ENCODE measurements around the gene ATP8A1.
A peak's percentile ranks its signal among the peaks of the same experiment; 100 is the strongest.

The ATP8A1 gene

GRCh38 chr4:42646999-42647541 lies 9.8 kb downstream of the ATP8A1 start:
- DNase-seq: no peak

DNA sequence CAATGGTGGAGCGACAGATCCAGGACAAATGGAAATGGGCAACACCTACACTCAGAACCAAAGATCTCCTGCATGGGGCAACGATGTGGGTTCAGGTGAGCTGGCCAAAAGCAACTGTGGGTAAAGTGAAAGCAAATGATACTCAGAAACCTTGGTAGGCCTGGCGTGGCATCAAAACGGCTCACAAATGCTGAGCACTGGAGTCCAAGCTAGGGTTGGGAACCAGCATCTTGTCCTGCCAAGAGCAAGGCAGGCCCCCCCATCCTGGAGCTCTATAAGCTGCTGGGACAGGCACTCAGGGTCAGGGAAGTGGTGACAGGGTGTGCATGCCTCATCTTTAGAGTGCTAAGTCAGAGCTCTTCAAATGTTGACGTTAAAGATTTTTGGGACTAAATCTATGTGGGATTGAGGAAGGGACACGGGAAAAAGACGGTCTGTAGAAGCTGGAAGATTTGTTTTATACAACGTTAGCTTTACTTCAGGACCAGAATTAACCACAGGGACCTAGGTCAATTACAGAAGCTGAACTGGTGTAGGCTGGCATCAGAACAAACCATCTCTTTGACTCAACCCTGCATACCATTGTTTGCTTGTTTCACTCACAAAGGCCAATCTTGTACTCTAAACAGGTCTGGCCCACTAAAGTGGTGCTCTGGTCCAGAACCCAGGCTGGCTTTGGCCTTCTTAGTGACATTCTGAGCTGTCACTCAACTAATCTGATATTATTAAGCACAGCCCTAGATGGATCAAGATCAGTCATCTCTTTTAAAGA lies 10.7 kb downstream of the ATP8A1 start:
- no peak for DNase-seq

- no peak for DNase-seq
Observed at GRCh38 chr4:42644897-42645296, 12.0 kb downstream of the ATP8A1 start.

DNA sequence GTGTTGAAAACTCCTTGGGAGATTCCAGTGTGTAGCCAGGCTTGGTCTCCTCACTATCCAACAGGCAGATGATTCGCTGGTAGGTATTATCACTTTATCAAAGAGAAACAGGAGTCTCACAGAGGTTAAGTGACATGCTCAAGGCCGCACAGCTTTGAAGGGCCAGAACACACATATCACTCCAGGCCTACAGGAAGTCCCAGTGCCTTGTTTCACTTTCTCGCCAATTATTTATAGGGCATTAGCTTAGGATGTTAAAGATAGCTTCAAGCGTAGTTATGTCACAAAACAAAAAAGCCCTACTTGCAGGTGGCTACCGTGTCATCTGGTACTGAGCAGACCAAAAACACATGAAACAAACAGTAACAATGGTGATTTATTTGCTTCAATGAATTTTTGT lies 13.2 kb downstream of the ATP8A1 start:
- DNase-seq: no peak

DNA sequence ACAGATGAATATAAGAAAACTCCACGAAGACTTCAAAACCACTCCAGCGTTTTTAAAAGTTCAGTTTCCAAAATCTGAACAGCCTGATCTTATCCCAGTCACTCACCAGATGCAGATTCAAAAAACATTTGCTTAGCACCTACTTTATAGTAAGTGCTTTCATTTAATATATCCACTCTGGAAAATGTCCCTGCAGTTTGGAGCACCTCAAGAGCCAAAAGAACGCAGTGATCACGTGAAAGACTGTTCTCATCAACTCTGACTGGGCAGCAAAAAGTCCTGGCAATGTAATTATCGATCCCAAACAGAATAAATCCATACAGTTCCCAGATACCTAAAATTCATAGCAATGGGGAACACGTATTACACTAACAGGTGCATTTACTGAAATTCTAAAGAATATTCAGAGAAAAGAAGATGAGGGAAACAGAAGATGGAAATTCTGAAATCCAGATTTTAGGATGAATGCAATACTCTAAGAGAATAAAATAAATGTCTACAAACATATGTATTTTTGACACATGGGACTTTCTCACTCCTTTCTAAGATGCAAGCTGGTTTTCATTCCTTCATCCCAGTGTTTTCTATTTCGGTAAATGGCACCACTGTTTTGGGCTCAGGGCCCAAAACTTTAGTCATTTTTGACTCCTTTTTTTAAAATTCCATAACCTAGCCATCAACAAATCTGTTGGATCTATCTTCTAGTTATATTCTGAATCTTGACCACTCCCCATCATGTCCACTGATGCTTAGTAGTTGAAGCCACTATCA lies 13.9 kb downstream of the ATP8A1 start:
- no peak for DNase-seq

DNA sequence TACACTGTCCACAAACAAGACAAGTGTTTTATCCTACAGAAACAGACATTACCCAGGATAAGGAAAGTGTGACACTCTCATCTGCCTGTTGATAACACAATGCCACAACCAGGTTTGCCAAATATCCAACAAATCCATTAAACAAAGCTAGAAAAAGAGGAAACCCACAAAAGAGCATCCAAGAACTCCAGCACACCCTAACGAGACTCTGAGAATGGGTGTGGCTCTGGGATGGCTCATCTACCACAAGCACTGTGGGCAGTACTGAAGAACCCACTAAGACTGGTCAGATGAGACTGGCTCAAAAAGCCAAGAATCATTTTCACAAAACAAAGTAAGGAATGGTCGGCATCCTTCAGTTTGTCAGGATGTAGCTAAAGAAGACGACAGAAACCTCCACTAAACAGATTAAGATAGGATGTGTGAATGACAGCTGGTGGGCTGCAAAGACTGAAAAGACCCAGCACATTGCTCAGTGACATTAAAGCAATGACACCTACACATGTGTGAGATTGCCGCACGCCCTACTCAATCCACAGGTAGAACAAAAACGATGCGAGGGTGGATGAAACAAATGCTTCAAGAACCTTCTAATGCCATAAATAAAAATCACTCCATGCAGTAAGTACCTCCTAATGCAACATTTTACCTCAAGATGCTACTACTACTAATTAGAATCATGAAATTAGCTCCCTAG lies 14.7 kb downstream of the ATP8A1 start:
- no peak for DNase-seq

GRCh38 chr4:42641656-42642055 lies 15.2 kb downstream of the ATP8A1 start:
- no peak for DNase-seq

DNA sequence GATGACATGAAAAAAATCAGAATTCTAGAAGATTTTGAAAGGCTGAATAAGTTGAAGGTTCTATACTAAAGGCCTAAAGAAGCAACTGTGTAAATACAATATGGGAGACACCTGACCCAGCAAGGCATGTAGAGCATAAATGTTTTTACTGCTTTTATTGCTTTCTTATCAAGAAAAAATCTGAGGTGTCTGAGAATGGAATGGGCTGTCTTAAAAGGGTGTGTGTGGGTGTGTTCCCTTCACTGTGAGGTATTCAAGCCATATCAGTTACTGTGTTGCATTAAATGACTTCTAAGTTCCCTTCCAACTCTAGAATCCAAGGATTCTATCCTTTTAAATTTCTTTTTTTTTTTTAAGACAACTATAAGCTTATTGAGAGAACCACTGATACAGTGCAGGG lies 15.7 kb downstream of the ATP8A1 start:
- no peak for DNase-seq

GRCh38 chr4:42640613-42641012 lies 16.3 kb downstream of the ATP8A1 start:
- no peak for DNase-seq

- DNase-seq: no peak
Observed at GRCh38 chr4:42638993-42639392, 17.9 kb downstream of the ATP8A1 start.

DNA sequence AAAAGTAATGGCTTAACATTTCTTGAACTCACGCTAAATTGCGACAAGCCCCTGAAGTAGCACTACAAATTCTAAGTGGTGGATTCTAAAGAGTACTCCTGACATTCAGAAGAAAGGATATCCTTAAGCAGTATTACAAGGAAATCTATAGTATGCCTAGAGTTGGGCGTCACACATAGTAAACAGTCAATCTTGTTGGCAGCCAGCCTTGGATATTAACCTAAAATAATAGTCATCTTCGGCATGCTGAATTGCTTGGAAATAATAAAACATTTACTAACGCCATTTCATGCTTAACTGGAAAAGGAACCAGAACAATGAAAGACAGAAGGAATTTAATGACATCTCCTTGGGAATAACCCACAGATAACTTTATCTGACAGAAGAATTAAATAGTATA lies 18.6 kb downstream of the ATP8A1 start:
- no peak for DNase-seq

GRCh38 chr4:42637867-42638266 lies 19.0 kb downstream of the ATP8A1 start:
- no peak for DNase-seq

- no peak for DNase-seq
Observed at GRCh38 chr4:42637104-42637503, 19.8 kb downstream of the ATP8A1 start.

GRCh38 chr4:42636645-42636949 lies 20.3 kb downstream of the ATP8A1 start:
- no peak for DNase-seq

GRCh38 chr4:42633605-42634388 lies 23.1 kb downstream of the ATP8A1 start:
- DNase-seq: no peak

GRCh38 chr4:42632653-42633382 lies 24.1 kb downstream of the ATP8A1 start:
- DNase-seq: no peak

DNA sequence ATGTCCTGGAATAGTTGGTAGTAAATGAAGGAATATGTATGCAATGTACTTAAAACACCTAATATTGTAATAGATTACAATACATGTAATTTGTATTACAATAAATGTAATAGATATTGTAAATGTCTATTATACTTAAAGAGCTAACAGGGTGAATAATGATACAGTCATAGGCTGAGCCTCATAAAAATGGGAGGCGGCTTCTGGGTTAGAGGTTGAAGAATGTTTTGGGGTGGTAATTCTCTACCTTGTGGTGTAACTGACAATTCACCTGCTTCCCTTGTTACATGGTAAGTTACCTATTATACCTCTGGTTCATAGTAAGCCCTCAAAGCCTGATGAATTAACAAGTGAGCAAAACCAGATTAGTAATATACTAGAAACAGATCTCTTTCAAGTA lies 26.0 kb downstream of the ATP8A1 start:
- no peak for DNase-seq

DNA sequence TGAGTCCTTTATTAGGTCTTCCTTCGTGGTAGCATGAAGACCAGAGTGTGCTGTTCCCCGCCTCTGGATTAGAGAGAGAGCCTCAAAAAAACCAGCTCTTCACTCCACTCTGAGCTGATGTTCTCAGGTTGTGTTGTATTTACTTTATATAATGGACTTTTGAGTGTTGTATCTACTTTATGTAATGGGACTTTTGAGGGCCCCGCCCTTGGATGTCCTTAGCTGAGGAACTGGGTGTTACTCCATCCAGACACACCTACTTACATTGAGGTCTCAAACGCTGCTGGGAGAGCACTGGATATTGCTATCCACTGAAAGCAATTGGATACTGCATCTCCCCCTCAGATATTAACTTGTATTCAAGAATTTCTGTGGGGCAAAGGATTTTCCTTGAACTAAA lies 28.2 kb downstream of the ATP8A1 start:
- no peak for DNase-seq

DNA sequence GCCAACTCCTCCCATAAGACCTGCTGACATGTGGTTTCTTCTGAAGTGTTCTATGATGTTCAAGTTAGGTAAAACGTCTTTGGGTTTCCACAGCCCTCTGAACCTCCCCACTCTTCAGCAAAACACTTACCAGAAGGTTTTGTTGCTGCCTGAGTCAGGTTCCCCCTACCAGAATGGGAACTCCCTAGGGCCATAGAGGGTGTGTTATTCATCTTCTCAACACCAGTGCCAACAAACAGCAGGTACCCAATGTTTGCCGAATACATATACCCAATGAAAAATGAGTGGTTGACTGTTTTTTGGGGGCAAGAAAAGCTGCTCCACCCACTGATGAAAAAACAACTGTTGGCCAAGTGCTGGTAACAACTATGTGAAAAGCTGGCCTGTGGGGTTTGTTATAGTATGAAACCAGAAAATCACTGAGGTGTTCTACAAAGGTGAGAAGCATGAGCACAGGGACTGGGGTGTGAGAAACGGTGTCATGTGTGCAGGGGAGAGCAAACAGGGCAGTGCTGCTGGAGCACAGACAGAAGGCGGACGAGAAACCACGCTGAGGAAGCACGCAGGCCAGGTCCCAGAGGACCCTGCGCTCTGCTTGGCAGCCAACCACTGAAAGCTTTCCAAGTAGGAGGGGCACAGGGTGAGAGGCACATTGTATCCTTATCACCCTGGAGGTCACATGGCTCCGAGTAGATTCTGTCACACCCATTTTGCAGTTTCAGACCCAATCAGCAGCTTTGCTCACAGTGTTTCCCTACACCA lies 28.8 kb downstream of the ATP8A1 start:
- DNase-seq: peak; percentile 53

GRCh38 chr4:42626629-42627146 lies 30.2 kb downstream of the ATP8A1 start:
- no peak for DNase-seq

- DNase-seq: no peak
Observed at GRCh38 chr4:42625329-42625728, 31.6 kb downstream of the ATP8A1 start.

Data from NCI-H345 (cell line).